Measurements from ENCODE around the gene TET1. TPM values are rescaled to one million over a fixed set of nuclear protein-coding genes. Genes with fewer than 3 reads are reported as not detected.
"Not testable (repeated sequence)": the region's sequence is repeated elsewhere in the genome, so short reads cannot be mapped to it uniquely, and the experiment has no call there.

TET1 gene
- total RNA-seq, 1 donor from 2014 or later: 67.3 TPM

DNA sequence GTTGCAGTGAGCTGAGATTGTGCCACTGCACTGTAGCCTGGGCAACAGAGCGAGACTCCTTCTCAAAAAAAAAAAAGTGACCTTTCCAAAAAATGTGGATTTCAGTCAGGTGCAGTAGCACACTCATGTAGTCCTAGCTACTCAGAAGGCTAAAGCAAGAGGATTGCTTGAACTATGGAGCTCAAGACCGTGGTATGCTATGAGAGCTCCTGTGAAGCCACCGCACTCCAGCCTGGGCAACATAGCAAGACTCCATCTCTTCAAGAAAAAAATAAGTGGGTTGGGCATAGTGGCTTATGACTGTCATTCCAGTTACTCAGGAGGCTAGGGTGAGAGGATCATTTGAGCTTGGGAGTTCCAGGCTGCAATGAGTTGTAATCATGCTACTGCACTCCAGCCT lies 51.1 kb downstream of the TET1 start:
- Histone ChIP-seq H3K4me2 (no peak overlapping the region), H3K79me2 (ENCODE audit: low read depth) (peaks cover 67% of the 10 kb centered on the region), H3K27ac (no peak overlapping the region), H4K20me1 (ENCODE audit: low read depth) (peaks cover 33% of the 10 kb centered on the region), H3K4me1 (no peaks in the 10 kb centered on the region), H3K9ac (no peak overlapping the region), H3K36me3 (peaks cover 16% of the 10 kb centered on the region), H2AFZ (replicated peaks) (no peak overlapping the region), H3K4me3 (no peak overlapping the region), H3F3A (ENCODE audit: low read depth) (no peaks in the 10 kb centered on the region), H3K9me3 (ENCODE audit: low read depth) (no peaks in the 10 kb centered on the region), H3K27me3 (no peaks in the 10 kb centered on the region)
- Mint-ChIP-seq H3K4me3 (no peak overlapping the region), H3K27ac (no peak overlapping the region), H3K4me1 (no peaks in the 10 kb centered on the region), H3K36me3 (peaks cover 13% of the 10 kb centered on the region), H3K27me3 (ENCODE audit: insufficient read depth, low read depth) (peaks cover 2% of the 10 kb centered on the region), H3K9me3 (no peaks in the 10 kb centered on the region)
- DNase-seq (ENCODE audit: low spot score): no peak
- TF ChIP-seq CTCF (IDR thresholded peaks at IDR 0.05): no peak
- TF ChIP-seq EZH2phosphoT487 (IDR thresholded peaks at IDR 0.05): no peak
- no peak for TF ChIP-seq EZH2 (IDR thresholded peaks at IDR 0.05)

GRCh38 chr10:68613974-68614373 lies 53.8 kb downstream of the TET1 start:
- not testable (repeated sequence) for H3K27ac ChIP-seq; H3K27ac Mint-ChIP-seq; H3K9me3 ChIP-seq (ENCODE audit: low read depth); H3K9me3 Mint-ChIP-seq; H3K4me3 ChIP-seq; H3K9ac ChIP-seq; H3K27me3 ChIP-seq; H2AFZ ChIP-seq (replicated peaks); H3K4me1 ChIP-seq; H3K27me3 Mint-ChIP-seq (ENCODE audit: insufficient read depth, low read depth); DNase-seq (ENCODE audit: low spot score); H3F3A ChIP-seq (ENCODE audit: low read depth); H3K4me3 Mint-ChIP-seq; H3K4me2 ChIP-seq; H3K4me1 Mint-ChIP-seq
- H4K20me1 ChIP-seq (ENCODE audit: low read depth): peaks cover 26% of the 10 kb centered on the region
- peaks cover 11% of the 10 kb centered on the region for H3K36me3 ChIP-seq
- H3K79me2 ChIP-seq (ENCODE audit: low read depth): peaks cover 55% of the 10 kb centered on the region
- peaks cover 19% of the 10 kb centered on the region for H3K36me3 Mint-ChIP-seq

- Histone ChIP-seq H4K20me1 (ENCODE audit: low read depth) (peaks cover 35% of the 10 kb centered on the region), H3K36me3 (peaks cover 11% of the 10 kb centered on the region), H3F3A (ENCODE audit: low read depth) (peaks cover 12% of the 10 kb centered on the region), H3K79me2 (ENCODE audit: low read depth) (peaks cover 69% of the 10 kb centered on the region)
- H3K4me1 ChIP-seq; H3K4me3 ChIP-seq; H3K9ac ChIP-seq; H3K27ac Mint-ChIP-seq; H3K4me2 ChIP-seq; DNase-seq (ENCODE audit: low spot score); H2AFZ ChIP-seq (replicated peaks); H3K27me3 ChIP-seq; H3K4me3 Mint-ChIP-seq; H3K27ac ChIP-seq; H3K9me3 ChIP-seq (ENCODE audit: low read depth); H3K4me1 Mint-ChIP-seq; H3K9me3 Mint-ChIP-seq; H3K27me3 Mint-ChIP-seq (ENCODE audit: insufficient read depth, low read depth): not testable (repeated sequence)
- peaks cover 25% of the 10 kb centered on the region for H3K36me3 Mint-ChIP-seq
Measured at GRCh38 chr10:68617691-68618090, 57.6 kb downstream of the TET1 start.

DNA sequence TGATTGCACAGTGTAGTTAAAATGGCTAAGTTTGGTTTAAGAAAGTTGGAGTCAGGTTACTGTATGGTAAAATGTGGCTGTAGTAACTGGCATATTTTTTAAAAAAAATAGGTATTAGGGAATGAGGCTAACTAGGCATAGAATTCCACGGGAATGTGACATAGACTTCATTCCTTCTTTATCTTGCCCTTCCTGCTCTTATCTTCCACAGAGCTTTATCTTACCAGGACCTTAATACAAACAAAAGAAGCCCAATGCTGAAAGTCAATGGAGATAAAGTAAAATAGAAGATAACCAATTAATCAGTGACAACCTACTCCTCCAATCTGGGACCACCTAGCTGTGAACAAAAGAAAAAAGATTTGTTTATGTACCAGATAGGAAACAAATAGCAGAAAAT lies 58.1 kb downstream of the TET1 start:
- Mint-ChIP-seq H3K27me3 (ENCODE audit: insufficient read depth, low read depth) (no peaks in the 10 kb centered on the region), H3K36me3 (peaks cover 24% of the 10 kb centered on the region), H3K4me3 (no peak overlapping the region), H3K4me1 (peaks cover 3% of the 10 kb centered on the region), H3K27ac (no peak overlapping the region), H3K9me3 (no peaks in the 10 kb centered on the region)
- no peaks in the 10 kb centered on the region for H3K27me3 ChIP-seq
- H3K9ac ChIP-seq: no peak overlapping the region
- TF ChIP-seq EZH2 (IDR thresholded peaks at IDR 0.05) (no peak), CTCF (IDR thresholded peaks at IDR 0.05) (no peak), EZH2phosphoT487 (IDR thresholded peaks at IDR 0.05) (no peak)
- H3K4me3 ChIP-seq: no peak overlapping the region
- no peaks in the 10 kb centered on the region for H3K4me1 ChIP-seq
- H3F3A ChIP-seq (ENCODE audit: low read depth): peaks cover 12% of the 10 kb centered on the region
- no peak overlapping the region for H3K4me2 ChIP-seq
- no peak overlapping the region for H3K27ac ChIP-seq
- no peak for DNase-seq (ENCODE audit: low spot score)
- H2AFZ ChIP-seq (replicated peaks): no peak overlapping the region
- H3K36me3 ChIP-seq: peaks cover 6% of the 10 kb centered on the region
- peaks cover 30% of the 10 kb centered on the region for H4K20me1 ChIP-seq (ENCODE audit: low read depth)
- no peaks in the 10 kb centered on the region for H3K9me3 ChIP-seq (ENCODE audit: low read depth)
- H3K79me2 ChIP-seq (ENCODE audit: low read depth): peaks cover 69% of the 10 kb centered on the region
